Right forelimb (tissue), 1 donor: Measurements from ENCODE around the gene SREK1.
"Not testable (repeated sequence)": the region's sequence is repeated elsewhere in the genome, so short reads cannot be mapped to it uniquely, and the experiment has no call there.

Experiments
- DNase-seq: peaks from one replicate; pipeline ENCODE4 v3.0.0-alpha.2; 2018

The SREK1 gene

GRCh38 chr5:66144074-66144833 is at the start of gene SREK1:
SREK1 (plus strand) TSS chr5:66144300; CDS start chr5:66144377, 77 bp downstream.
- DNase-seq, result peak; percentile 98

- no peak for DNase-seq
Observed at GRCh38 chr5:66100851-66101250, 43.2 kb upstream of the SREK1 start.

DNA sequence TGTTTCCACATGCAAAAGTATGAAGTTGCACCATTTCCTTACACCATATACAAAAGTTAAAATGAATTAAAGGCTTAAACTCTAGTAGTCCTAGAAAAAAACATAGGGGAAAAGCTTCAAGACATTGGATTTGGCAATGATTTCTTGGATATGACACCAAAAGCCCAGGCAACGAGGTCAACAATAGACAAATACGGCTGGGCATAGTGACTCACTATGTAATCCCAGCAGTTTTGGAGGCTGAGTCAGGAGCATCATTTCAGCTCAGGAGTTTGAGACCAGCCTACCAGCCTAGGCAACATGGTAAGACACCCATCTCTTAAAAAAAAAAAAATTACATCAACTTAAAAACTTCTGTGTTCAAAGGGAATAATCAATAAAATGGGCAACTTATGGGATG is 30.9 kb upstream of the SREK1 start:
- no peak for DNase-seq

GRCh38 chr5:66118304-66118703 is 25.8 kb upstream of the SREK1 start:
- DNase-seq, result no peak

- DNase-seq, result no peak
Observed at GRCh38 chr5:66122379-66123034, 21.6 kb upstream of the SREK1 start.

- DNase-seq, result no peak
Observed at GRCh38 chr5:66129144-66129543, 15.0 kb upstream of the SREK1 start.

GRCh38 chr5:66130493-66130892 is 13.6 kb upstream of the SREK1 start:
- DNase-seq, result no peak

DNA sequence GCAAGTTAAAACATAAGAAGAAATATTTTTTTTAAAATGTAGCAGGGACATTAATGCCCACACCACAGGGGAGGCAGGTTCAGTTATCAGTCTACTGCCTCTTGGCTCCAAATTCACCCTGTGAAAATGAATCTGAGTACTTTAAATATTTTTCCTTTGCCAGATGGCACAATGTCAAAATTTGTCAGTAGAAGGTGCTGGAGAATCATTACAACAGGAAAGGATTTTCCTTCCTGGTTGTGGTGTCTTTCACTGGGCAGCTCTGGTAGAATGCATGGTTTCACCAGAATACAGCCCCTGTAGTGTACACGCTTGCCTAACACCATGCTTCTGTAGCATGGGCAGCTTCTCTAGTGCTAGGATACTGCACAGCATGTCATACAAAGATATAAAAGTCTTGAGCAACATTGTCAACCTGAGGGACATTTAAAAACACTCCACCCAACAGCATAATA is 9.7 kb upstream of the SREK1 start:
- DNase-seq, result no peak

DNA sequence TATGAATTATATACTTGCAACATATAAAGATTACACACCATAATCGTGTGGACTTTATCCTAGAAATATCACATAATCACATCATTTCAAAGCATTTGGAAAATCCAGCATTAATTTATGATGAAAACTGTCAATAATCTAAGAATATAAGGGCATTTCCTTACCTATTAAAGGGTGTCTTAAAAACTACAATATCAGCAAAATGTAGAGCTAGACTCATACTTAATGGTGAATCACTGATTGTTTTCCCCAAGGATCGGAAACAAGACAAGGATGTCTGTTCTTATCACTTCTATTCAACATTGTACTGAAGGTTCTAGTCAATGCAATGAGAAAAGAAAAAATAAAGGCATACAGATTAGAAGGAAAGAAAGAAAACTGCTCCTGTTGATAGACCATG is 8.0 kb upstream of the SREK1 start:
- DNase-seq, result no peak

- DNase-seq, result not testable (repeated sequence)
Observed at GRCh38 chr5:66136944-66137343, 7.2 kb upstream of the SREK1 start.

GRCh38 chr5:66138637-66139317 is 5.3 kb upstream of the SREK1 start:
- DNase-seq, result no peak

GRCh38 chr5:66139318-66139712 is 4.8 kb upstream of the SREK1 start:
- no peak for DNase-seq

DNA sequence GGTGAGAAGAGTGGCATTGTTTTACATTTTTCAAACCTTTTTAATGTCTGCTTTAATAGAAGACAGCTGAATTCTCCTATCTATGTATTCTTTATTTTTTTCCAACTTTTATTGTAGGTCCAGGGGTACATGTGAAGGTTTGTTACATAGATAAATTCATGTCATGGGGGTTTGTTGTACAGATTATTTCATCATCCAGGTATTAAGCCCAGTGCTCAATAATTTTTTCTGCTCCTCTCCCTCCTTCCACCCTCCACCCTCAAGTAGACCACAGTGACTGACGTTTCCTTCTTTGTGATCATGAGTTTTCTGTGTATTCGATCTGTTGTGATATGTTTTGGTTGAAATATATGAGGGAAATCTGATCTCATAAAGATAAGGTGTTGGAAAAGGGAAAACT is 1.7 kb upstream of the SREK1 start:
- DNase-seq, result no peak

DNA sequence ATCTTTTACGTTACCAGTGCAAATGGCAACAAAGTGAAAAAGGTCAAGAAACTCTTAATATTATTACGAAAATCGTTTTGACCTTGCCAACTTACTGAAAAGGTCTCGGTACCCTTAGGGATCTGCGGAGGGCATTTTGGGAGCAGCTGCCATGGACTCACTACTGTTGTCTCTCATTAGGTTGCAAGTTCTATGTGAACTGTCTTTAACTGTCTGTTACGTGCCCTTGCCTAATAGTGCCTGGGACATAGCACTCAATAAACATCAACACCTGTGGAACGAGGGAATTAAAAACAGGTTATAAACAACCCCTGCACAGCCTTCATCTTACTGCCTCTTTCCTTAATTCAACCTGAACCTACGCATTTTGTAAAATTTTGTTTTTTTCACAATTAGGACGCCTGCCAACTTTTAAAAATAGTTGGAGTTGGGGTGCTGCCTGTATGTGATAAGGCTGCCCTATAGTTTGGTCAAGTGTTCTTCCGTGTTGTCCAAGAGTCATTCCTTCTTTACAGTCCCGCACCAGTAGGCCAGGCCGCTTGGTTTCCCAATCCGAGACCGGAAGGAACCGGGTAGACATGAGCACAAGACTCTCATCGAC is 527 bp upstream of the SREK1 start:
- DNase-seq, result peak; percentile 43

DNA sequence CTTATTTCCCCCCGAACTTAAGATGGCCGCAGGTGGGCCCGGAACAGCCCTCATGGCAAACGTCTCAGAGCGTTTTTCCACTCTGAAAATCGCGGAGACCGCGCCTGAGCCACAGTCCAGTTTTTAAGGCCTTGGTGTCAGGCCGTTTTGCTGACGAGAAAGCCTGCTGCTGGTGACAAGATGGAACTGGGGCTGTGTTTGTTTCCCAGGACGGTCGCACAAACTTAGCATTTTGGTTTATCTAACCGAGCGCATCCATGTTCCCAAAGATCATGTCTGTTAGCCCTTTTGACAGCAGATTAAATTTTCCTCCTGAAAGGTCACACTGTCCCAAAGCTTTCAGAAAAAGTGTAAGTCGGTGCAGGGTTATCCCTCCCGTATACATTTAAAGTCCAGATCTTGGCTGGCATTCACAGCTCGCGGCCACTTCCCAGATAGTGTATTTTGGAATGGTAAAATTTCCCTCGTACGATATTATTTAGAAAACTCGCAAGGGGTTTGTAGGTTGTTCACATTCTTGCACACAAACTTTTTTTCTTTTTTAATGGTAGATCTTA is 812 bp downstream of the SREK1 start:
- no peak for DNase-seq

DNA sequence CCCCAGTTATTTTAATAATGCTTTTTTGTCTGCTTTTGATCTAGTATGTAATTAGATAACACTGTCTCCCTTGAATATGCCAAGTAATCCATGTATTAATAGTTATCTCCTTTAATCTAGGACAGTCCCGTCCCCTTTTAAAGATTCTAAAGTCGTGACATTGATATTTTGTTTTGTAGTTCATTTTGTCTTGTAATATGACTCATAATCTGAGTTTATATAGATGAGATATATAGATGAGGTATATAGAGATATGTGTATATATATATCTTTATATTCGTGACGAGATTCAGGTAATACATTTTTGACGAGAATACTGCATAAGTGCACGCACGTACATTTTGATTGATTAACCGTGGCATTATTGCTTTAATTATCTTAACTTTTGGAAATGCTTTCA is 1.6 kb downstream of the SREK1 start:
- no peak for DNase-seq

- DNase-seq, result no peak
Observed at GRCh38 chr5:66149950-66150349, 5.8 kb downstream of the SREK1 start.

GRCh38 chr5:66151030-66151429 is 6.9 kb downstream of the SREK1 start:
- no peak for DNase-seq

GRCh38 chr5:66151491-66151890 is 7.4 kb downstream of the SREK1 start:
- no peak for DNase-seq

DNA sequence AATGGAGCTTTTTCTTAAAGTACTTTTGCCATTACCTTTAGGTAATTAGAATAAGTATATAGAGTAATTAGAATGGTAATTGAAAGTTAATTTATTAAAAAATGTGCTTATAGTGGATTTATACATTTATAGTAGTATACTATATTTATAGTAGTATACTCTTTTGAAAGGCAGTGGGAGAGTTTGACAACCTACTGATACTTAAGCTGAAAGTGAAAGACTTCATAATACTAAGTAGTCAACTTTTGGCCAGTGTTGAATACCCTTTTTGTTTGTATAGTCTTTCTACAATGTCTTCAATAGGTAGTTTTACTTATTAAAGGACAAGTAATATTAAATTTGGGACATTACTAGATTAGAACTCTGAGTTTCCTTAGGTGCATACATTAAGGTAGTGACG is 12.9 kb downstream of the SREK1 start:
- DNase-seq, result no peak

- DNase-seq, result no peak
Observed at GRCh38 chr5:66161356-66161755, 17.3 kb downstream of the SREK1 start.

DNA sequence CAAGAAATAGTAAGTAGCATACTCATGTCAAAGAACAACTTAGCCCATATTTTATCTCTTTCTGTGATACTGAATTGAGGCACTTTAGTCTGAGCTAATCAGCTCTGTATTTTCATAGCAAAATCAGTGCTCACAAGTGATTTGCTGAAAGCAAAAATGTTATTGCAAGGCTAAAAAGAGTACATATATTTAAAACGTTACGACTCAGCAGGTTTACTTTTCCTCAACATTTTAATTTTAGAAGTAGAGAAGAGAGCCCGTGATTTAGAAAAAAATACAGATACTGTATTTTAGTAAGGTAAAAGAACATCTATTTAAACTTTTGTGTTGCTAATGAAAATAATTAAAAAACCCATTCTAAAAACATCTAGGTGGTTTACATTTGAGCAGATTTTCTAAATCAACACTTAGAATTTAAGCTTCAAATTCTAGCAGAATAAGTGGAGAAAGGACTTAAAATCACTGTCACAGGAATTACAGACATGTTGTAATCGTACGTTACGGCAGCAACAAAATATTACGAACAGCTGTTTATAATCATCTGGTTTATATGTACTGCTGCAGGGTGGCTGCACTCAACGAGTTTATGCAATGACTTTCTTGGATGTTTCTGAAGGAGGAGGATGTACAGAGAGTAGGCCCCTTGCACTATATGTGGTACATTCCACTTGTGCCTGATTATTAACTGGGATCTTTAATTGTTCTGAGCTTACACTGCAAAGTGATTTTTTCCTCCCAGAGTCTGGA is 20.1 kb downstream of the SREK1 start:
- no peak for DNase-seq
